Stomach (tissue), 4 donors: ENCODE measurements around the gene C1orf167.

Experiments
- EP300 ChIP-seq: sonication (generic); formaldehyde crosslinking; IDR thresholded peaks from one replicate; pipeline ENCODE4 v1.6.1; 2017; ENCODE audit warnings: antibody characterized with exemption
- TF ChIP-seq, protein P1 (sequence below), 7 experiments: fragments of 450-650 bp in 4 of 7; fragments of 200-600 bp in 3 of 7; sonication (generic) in 3 of 7; IDR thresholded peaks; one replicate each; pipeline ENCODE4 v1.5.1; 2016 to 2019; ENCODE audit warnings: antibody characterized with exemption in 7 of 7, control low read depth in 2 of 7, mild to moderate bottlenecking in 1 of 7

GRCh38 chr1:11752359-11753088 is 9.5 kb upstream of the C1orf167 start:
- TF ChIP-seq, protein P1, sequence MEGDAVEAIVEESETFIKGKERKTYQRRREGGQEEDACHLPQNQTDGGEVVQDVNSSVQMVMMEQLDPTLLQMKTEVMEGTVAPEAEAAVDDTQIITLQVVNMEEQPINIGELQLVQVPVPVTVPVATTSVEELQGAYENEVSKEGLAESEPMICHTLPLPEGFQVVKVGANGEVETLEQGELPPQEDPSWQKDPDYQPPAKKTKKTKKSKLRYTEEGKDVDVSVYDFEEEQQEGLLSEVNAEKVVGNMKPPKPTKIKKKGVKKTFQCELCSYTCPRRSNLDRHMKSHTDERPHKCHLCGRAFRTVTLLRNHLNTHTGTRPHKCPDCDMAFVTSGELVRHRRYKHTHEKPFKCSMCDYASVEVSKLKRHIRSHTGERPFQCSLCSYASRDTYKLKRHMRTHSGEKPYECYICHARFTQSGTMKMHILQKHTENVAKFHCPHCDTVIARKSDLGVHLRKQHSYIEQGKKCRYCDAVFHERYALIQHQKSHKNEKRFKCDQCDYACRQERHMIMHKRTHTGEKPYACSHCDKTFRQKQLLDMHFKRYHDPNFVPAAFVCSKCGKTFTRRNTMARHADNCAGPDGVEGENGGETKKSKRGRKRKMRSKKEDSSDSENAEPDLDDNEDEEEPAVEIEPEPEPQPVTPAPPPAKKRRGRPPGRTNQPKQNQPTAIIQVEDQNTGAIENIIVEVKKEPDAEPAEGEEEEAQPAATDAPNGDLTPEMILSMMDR (IDR thresholded peaks at IDR 0.05), result no peak
- no peak for TF ChIP-seq EP300
